ENCODE measurements around the gene TLL2. TPM values are rescaled to one million over a fixed set of nuclear protein-coding genes. Genes with fewer than 3 reads are reported as not detected.

Gene TLL2
- total and polyA plus RNA-seq, 3 donors from 2014 or later = 0.39 to 0.68 (median 0.67) TPM

DNA sequence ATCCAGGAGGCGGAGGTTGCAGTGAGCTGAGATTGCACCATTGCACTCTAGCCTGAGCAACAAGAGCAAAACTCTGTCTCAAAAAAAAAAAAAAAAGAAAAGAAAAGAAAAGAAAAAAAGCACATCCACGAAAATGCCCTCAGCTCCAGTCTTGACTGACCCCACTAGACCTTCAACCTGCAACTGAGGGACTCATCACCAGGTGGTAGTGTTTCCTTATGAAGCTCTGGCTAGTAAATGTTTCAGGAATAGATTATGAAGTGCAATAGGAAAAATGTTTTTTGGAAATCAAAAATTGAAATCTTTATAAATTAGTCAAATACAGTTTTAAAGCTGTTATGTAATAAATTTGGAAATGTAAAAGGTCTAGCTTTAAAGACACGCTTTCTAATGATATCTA is 22.4 kb downstream of the TLL2 start:
- Histone ChIP-seq H3K4me1 (no peaks in the 10 kb centered on the region), H3K36me3 (ENCODE audit: low read depth, missing control alignments) (no peaks in the 10 kb centered on the region), H3K4me3 (no peak overlapping the region), H3K27ac (no peak overlapping the region), H3K27me3 (no peaks in the 10 kb centered on the region), H3K9me3 (no peaks in the 10 kb centered on the region)
- no peak for DNase-seq
- intact Hi-C loops (cut with DNase I; ENCODE audit: low total_unique reads) = no loop called here
- TF ChIP-seq, protein P1, sequence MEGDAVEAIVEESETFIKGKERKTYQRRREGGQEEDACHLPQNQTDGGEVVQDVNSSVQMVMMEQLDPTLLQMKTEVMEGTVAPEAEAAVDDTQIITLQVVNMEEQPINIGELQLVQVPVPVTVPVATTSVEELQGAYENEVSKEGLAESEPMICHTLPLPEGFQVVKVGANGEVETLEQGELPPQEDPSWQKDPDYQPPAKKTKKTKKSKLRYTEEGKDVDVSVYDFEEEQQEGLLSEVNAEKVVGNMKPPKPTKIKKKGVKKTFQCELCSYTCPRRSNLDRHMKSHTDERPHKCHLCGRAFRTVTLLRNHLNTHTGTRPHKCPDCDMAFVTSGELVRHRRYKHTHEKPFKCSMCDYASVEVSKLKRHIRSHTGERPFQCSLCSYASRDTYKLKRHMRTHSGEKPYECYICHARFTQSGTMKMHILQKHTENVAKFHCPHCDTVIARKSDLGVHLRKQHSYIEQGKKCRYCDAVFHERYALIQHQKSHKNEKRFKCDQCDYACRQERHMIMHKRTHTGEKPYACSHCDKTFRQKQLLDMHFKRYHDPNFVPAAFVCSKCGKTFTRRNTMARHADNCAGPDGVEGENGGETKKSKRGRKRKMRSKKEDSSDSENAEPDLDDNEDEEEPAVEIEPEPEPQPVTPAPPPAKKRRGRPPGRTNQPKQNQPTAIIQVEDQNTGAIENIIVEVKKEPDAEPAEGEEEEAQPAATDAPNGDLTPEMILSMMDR (IDR thresholded peaks at IDR 0.05) = no peak
- TF ChIP-seq POLR2A (IDR thresholded peaks at IDR 0.05) = no peak
- 70 to 76% methylated on average over 3 of the region's 3 CpGs for WGBS, 2 donors

DNA sequence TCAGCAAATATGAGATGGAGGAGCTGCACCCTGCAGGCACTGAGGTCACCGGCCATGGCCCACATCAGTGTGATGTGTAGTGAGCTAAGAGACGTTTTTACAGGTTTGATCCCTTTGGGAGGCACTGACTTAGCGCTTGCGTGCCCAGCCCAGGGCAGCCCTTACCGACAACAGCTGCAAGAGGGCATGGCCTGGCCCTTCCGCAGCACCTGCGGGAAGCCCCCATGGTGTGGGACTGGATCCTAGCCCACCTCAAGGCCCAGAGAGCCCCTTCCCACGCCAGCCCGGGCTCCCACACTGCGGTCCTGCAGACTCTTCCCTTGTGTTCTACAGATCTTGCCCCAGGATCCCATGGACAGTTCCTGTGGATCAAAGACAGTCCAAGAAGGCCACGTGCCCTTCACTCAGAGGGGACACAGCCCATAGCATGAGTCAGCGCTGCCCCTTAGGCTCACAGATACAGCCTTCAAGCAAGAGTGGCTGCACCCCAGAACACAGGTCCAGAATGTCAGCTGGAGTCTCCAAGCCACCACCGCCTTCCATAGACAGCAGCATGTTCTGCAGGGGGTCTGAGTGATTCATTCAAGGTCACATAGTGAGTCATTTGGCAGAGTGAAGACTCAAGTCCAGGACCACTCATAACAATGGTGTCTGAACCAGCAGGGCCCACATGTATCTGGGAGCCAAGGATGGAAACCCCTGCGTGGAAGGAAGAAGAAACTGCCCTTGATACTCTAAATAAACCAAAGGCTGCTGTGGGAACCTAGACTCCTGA is 25.4 kb downstream of the TLL2 start:
- no peaks in the 10 kb centered on the region for H3K4me1 ChIP-seq
- WGBS, 2 donors = 89 to 90% methylated on average over 8 to 14 of the region's 14 CpGs
- no peak overlapping the region for H3K4me3 ChIP-seq
- H3K9me3 ChIP-seq = no peaks in the 10 kb centered on the region
- H3K36me3 ChIP-seq (ENCODE audit: low read depth, missing control alignments) = no peaks in the 10 kb centered on the region
- no peaks in the 10 kb centered on the region for H3K27me3 ChIP-seq
- DNase-seq = no peak
- intact Hi-C loops (cut with DNase I; ENCODE audit: low total_unique reads) = no loop called here
- TF ChIP-seq POLR2A (IDR thresholded peaks at IDR 0.05) = no peak
- TF ChIP-seq, protein P1 (IDR thresholded peaks at IDR 0.05) = no peak
- H3K27ac ChIP-seq = no peak overlapping the region

DNA sequence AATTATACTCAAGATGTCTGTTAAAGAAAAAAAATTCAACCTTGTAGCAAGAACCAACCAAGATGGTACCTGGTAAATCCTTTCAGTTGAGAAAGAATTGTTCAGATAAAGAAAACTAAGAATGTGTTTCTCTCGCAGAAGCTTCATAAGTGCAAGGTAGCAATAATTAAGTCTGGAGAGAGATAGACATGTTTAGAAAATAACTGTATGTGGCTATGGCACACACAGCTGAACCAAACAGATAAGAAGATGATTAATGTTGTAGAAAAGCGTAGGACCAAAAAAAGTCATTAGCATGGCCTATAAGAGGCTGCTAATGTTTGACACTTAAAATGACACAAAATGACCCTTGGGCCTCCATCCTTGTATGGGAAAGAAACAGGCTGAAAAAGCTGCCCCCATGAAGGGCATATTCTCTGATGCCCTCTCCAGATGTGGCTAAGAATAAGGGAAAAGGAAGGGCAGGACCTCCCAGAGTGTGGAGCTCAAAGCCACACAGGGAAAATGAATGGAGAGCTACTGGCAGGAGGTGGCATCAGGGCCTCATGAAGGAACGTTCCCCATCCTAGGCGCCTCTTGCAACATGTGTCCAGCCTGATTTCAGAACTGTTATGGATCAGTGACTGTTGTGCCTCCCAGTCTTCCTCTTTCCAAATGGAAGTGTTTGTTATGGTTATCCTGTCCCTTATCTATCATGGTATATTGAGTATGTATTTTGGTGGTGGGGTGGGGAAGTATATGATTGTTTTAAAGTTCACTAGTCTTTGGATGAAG is 30.7 kb downstream of the TLL2 start:
- Histone ChIP-seq H3K27me3 (no peaks in the 10 kb centered on the region), H3K27ac (no peak overlapping the region), H3K9me3 (no peaks in the 10 kb centered on the region), H3K4me1 (no peaks in the 10 kb centered on the region), H3K36me3 (ENCODE audit: low read depth, missing control alignments) (no peaks in the 10 kb centered on the region), H3K4me3 (no peak overlapping the region)
- TF ChIP-seq POLR2A (IDR thresholded peaks at IDR 0.05) = no peak
- TF ChIP-seq, protein P1 (IDR thresholded peaks at IDR 0.05) = no peak
- DNase-seq = no peak
- intact Hi-C loops (cut with DNase I; ENCODE audit: low total_unique reads) = no loop called here
- WGBS, 2 donors = 65 to 70% methylated on average over 4 of the region's 4 CpGs

DNA sequence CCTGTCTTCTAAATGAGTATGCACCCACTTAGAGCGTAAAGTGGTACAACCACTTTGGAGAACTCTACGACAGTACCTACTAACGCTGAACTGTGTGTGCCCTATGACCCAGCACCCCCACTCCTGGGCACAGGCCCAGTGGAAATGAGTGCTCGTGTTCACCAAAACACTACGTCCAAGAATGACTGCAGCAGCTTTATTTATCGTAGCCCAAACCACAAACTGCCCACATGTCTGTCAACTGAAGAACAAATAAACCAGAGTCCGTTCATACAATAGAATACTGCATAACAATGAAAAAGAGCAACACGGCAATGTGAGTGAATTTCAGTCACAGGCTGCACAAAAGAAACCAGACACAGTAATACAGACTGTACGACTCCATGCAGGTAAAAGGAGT is 35.4 kb downstream of the TLL2 start:
- no peaks in the 10 kb centered on the region for H3K9me3 ChIP-seq
- no peak for TF ChIP-seq POLR2A (IDR thresholded peaks at IDR 0.05)
- TF ChIP-seq, protein P1 (IDR thresholded peaks at IDR 0.05) = no peak
- 84 to 86% methylated on average over 9 of the region's 9 CpGs for WGBS, 2 donors
- H3K36me3 ChIP-seq (ENCODE audit: low read depth, missing control alignments) = no peaks in the 10 kb centered on the region
- H3K4me3 ChIP-seq = no peak overlapping the region
- intact Hi-C loops (cut with DNase I; ENCODE audit: low total_unique reads) = no loop called here
- no peaks in the 10 kb centered on the region for H3K27me3 ChIP-seq
- no peak overlapping the region for H3K27ac ChIP-seq
- no peak for DNase-seq
- H3K4me1 ChIP-seq = no peaks in the 10 kb centered on the region
